Heart left ventricle (tissue), 13 donors: ENCODE data around the gene MAP7D3.

Experiments
- POLR2A ChIP-seq, 2 donors: fragments of 450-650 bp; IDR thresholded peaks; one replicate each; pipeline ENCODE4 v1.6.1; 2017; ENCODE audit warnings: antibody characterized with exemption in 2 of 2, mild to moderate bottlenecking in 2 of 2, moderate library complexity in 2 of 2
- TF ChIP-seq, protein P1 (sequence below), 12 donors: fragments of 200-600 bp; sonication (generic) in 4 of 12; IDR thresholded peaks; one replicate each; pipeline versions ENCODE4 v1.5.0 to v1.8.0; 2018 to 2022; ENCODE audit warnings: antibody characterized with exemption in 12 of 12, mild to moderate bottlenecking in 5 of 12
- donor health status: ischemic (EF 13 %, LVEDD 7.1; RV severe dilation, severe dysfunction).
- donor health status: DM: no; HTN: yes; CAD: no.
- donor health status: DM: no; HTN: no; CAD: no.
- donor health status: ischemic (EF 25% LVEDD 6.9; RV normal size, moderate dysfunction).
- donor health status: ischemic (EF 25% LVEDD 5.7; RV mildly dilated, moderate dysfunction).
- donor health status: ischemic (EF 35%, LVEDD 5.7; RV mildly dilated, moderate dysfunction).
- donor health status: nonischemic (EF 11% LVEDD 7.7; RV severe dilation, severe dysfunction).
- donor health status: DM: yes; HTN: yes; CAD: no.
- donor health status: PGD.
- donor health status: ischemic (EF 29% LVEDD 5.4; RV normal size, mild dysfunction).
- donor health status: nonischemic (EF 23%, LVEDD 6.1; RV moderate dilation, normal function).

DNA sequence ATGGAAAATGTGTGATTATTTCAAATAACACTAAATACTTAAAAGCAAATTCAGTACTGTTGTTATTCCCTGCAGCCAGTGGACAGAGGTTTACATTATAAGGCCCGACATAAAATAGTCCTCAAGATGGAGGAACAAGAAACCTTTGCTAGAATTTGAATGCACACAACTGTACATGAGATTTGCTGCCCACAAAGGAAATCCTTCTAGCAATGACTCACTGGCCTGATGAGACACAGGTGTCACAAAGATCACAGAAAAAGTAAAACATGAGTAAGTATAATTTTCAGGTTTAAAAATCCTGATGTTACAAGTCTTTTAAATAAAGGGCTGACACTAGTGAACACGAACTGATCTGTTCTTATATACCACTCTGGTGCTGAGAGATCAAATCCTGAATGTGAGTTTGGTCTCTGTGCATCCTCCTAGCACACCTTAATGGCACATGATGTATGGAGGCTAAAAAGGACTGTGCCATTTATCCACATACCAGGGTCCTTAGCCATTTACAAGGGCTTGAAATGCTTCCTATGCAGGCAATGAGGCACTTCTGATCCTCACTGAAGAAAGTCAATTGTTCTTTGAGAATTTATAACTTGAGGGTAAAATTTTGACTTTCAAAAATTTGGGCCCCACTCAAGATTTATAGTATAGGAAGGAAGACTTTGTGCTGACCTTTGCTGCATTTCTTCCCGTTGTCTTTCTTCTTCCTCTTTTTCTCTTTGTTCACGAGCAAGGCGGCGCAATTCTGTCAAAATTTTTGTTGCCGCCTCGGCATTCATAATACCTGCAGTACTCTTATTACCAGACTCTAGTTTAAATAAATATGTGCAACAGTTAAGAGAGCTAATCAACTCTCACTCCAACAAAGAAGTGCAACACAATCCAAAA, 23.0 kb downstream of the MAP7D3 start:
- TF ChIP-seq, protein P1, sequence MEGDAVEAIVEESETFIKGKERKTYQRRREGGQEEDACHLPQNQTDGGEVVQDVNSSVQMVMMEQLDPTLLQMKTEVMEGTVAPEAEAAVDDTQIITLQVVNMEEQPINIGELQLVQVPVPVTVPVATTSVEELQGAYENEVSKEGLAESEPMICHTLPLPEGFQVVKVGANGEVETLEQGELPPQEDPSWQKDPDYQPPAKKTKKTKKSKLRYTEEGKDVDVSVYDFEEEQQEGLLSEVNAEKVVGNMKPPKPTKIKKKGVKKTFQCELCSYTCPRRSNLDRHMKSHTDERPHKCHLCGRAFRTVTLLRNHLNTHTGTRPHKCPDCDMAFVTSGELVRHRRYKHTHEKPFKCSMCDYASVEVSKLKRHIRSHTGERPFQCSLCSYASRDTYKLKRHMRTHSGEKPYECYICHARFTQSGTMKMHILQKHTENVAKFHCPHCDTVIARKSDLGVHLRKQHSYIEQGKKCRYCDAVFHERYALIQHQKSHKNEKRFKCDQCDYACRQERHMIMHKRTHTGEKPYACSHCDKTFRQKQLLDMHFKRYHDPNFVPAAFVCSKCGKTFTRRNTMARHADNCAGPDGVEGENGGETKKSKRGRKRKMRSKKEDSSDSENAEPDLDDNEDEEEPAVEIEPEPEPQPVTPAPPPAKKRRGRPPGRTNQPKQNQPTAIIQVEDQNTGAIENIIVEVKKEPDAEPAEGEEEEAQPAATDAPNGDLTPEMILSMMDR (IDR thresholded peaks at IDR 0.05) = no peak
- no peak for TF ChIP-seq POLR2A (IDR thresholded peaks at IDR 0.05)
